ENCODE data around the gene TCP11L2.

TCP11L2 gene

GRCh38 chr12:106343214-106343528, 40.6 kb downstream of the TCP11L2 start:
- H3K9ac ChIP-seq (ENCODE audit: low read depth, low read length, poor library complexity, severe bottlenecking), result no peak overlapping the region
- no peak overlapping the region for H2AFZ ChIP-seq (ENCODE audit: low read length)
- H3K4me2 ChIP-seq (ENCODE audit: low read depth, low read length, poor library complexity, severe bottlenecking), result no peak overlapping the region
- no peaks in the 10 kb centered on the region for H3K36me3 ChIP-seq (ENCODE audit: insufficient read depth, low read length)
- no peaks in the 10 kb centered on the region for H3K9me3 ChIP-seq (ENCODE audit: insufficient read depth, low read depth, low read length)
- no peaks in the 10 kb centered on the region for H3K79me2 ChIP-seq (ENCODE audit: insufficient read depth, low read length)
- H3K9me2 ChIP-seq (replicated peaks; ENCODE audit: low read depth, low read length), result no peaks in the 10 kb centered on the region
- H3K4me3 ChIP-seq (ENCODE audit: low read length, poor library complexity, severe bottlenecking), result no peak overlapping the region
- H3F3A ChIP-seq (ENCODE audit: low read depth), result no peaks in the 10 kb centered on the region
- H4K20me1 ChIP-seq (ENCODE audit: insufficient read depth, low read length, poor library complexity, severe bottlenecking), result no peaks in the 10 kb centered on the region
- no peaks in the 10 kb centered on the region for H3K4me1 ChIP-seq (ENCODE audit: insufficient read depth, low read length, poor library complexity, severe bottlenecking)
- TF ChIP-seq CTCF (conservative IDR thresholded peaks at IDR 0.05; ENCODE audit: low read length), result no peak
- TF ChIP-seq EZH2phosphoT487 (IDR thresholded peaks at IDR 0.05; ENCODE audit: borderline replicate concordance), result no peak
- no peaks in the 10 kb centered on the region for H3K27me3 ChIP-seq (ENCODE audit: insufficient read depth, low read length, poor library complexity, severe bottlenecking)

GRCh38 chr12:106344131-106344530, 41.6 kb downstream of the TCP11L2 start:
- no peak overlapping the region for H3K4me2 ChIP-seq (ENCODE audit: low read depth, low read length, poor library complexity, severe bottlenecking)
- no peaks in the 10 kb centered on the region for H3K27me3 ChIP-seq (ENCODE audit: insufficient read depth, low read length, poor library complexity, severe bottlenecking)
- no peaks in the 10 kb centered on the region for H4K20me1 ChIP-seq (ENCODE audit: insufficient read depth, low read length, poor library complexity, severe bottlenecking)
- H3K4me1 ChIP-seq (ENCODE audit: insufficient read depth, low read length, poor library complexity, severe bottlenecking), result no peaks in the 10 kb centered on the region
- no peak overlapping the region for H3K4me3 ChIP-seq (ENCODE audit: low read length, poor library complexity, severe bottlenecking)
- TF ChIP-seq CTCF (conservative IDR thresholded peaks at IDR 0.05; ENCODE audit: low read length) (no peak), EZH2phosphoT487 (IDR thresholded peaks at IDR 0.05; ENCODE audit: borderline replicate concordance) (no peak)
- H3K79me2 ChIP-seq (ENCODE audit: insufficient read depth, low read length), result no peaks in the 10 kb centered on the region
- H3K9me3 ChIP-seq (ENCODE audit: insufficient read depth, low read depth, low read length), result no peaks in the 10 kb centered on the region
- H3F3A ChIP-seq (ENCODE audit: low read depth), result no peaks in the 10 kb centered on the region
- H2AFZ ChIP-seq (ENCODE audit: low read length), result no peak overlapping the region
- no peaks in the 10 kb centered on the region for H3K9me2 ChIP-seq (replicated peaks; ENCODE audit: low read depth, low read length)
- H3K36me3 ChIP-seq (ENCODE audit: insufficient read depth, low read length), result no peaks in the 10 kb centered on the region
- H3K9ac ChIP-seq (ENCODE audit: low read depth, low read length, poor library complexity, severe bottlenecking), result no peak overlapping the region

GRCh38 chr12:106345746-106346145, 43.2 kb downstream of the TCP11L2 start:
- H3F3A ChIP-seq (ENCODE audit: low read depth), result no peaks in the 10 kb centered on the region
- no peak overlapping the region for H3K4me2 ChIP-seq (ENCODE audit: low read depth, low read length, poor library complexity, severe bottlenecking)
- no peaks in the 10 kb centered on the region for H3K4me1 ChIP-seq (ENCODE audit: insufficient read depth, low read length, poor library complexity, severe bottlenecking)
- no peaks in the 10 kb centered on the region for H3K9me3 ChIP-seq (ENCODE audit: insufficient read depth, low read depth, low read length)
- H4K20me1 ChIP-seq (ENCODE audit: insufficient read depth, low read length, poor library complexity, severe bottlenecking), result no peaks in the 10 kb centered on the region
- H3K27me3 ChIP-seq (ENCODE audit: insufficient read depth, low read length, poor library complexity, severe bottlenecking), result no peaks in the 10 kb centered on the region
- no peaks in the 10 kb centered on the region for H3K9me2 ChIP-seq (replicated peaks; ENCODE audit: low read depth, low read length)
- no peak overlapping the region for H3K4me3 ChIP-seq (ENCODE audit: low read length, poor library complexity, severe bottlenecking)
- H3K79me2 ChIP-seq (ENCODE audit: insufficient read depth, low read length), result no peaks in the 10 kb centered on the region
- no peak overlapping the region for H2AFZ ChIP-seq (ENCODE audit: low read length)
- H3K9ac ChIP-seq (ENCODE audit: low read depth, low read length, poor library complexity, severe bottlenecking), result no peak overlapping the region
- TF ChIP-seq CTCF (conservative IDR thresholded peaks at IDR 0.05; ENCODE audit: low read length), result peak; percentile 69
- no peak for TF ChIP-seq EZH2phosphoT487 (IDR thresholded peaks at IDR 0.05; ENCODE audit: borderline replicate concordance)
- no peaks in the 10 kb centered on the region for H3K36me3 ChIP-seq (ENCODE audit: insufficient read depth, low read length)

Data from Loucy (cell line).